GM19455 (cell line): Measurements from ENCODE around the gene GDPGP1.
"Not testable (repeated sequence)": the region's sequence is repeated elsewhere in the genome, so short reads cannot be mapped to it uniquely, and the experiment has no call there.

Experiments
- ATAC-seq: cut with Tn5 transposase; IDR thresholded peaks from one replicate; pipeline ENCODE4 v1.9.1; 2021; ENCODE audit not compliant: unreplicated experiment

GDPGP1 gene

GRCh38 chr15:90259524-90259923 is 25.5 kb downstream of the GDPGP1 start:
- peak; percentile 76 for ATAC-seq

GRCh38 chr15:90260731-90261130 is 26.7 kb downstream of the GDPGP1 start:
- ATAC-seq: not testable (repeated sequence)

DNA sequence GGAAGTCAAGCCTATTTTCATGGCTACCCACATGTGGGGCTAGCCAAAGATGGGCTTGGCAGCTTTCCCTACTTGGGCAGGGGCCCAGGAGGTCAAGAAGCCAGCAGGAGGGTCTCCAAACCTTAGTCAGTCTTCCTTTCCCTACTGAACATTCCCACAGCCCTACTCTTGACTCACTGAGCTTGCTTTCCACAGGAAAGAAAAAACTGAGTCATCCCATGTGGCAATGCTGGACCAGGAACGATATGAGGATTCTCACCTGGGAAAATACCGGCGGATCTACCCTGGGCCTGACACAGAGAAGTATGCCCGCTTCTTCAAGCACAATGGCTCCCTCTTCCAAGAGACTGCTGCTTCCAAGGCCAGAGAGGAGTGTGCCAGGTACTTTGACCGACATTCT is 27.8 kb downstream of the GDPGP1 start:
- no peak for ATAC-seq

DNA sequence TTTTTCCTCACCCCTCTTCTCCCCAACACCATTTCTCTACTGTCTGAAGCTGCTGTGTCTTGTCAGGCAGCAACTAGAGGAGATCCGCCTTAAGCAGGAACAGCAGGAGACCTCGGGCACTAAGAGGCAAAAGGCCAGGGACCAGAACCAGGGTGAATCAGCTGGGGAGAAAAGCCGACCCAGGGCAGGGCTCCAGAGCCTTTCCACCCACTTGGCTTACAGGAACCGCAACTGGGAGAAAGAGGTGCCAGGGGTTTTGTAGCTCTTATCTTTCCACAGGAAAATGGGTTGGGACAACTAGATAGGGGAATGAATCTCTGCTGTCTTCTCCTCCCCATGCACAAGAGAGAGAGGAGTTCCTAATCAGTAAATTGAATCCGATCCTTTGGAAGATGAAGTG is 28.4 kb downstream of the GDPGP1 start:
- no peak for ATAC-seq

DNA sequence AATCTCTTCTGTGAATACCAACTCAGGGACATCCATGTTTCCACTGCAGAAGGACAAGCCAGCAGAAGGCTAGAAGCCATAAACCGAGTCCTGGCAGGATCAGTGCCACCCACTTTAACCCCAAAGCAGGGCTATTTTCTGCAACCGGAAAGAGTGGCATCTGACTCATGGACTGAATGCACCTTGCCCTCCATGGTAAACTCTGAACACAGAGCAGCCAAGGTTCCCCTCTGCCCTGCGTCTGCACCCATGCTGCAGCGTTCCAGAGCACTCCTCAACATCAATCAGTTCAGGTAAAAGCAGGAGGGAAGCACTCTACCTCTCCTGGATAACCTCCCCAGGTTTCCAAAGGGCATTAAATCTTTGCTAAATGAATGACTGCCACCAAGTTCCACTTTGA is 30.7 kb downstream of the GDPGP1 start:
- ATAC-seq: no peak

GRCh38 chr15:90265271-90266060 is 31.5 kb downstream of the GDPGP1 start, which contains the start of gene NGRN:
NGRN (plus strand) TSS chr15:90265672; CDS start chr15:90265713, 41 bp downstream.
- ATAC-seq: peak; percentile 92

DNA sequence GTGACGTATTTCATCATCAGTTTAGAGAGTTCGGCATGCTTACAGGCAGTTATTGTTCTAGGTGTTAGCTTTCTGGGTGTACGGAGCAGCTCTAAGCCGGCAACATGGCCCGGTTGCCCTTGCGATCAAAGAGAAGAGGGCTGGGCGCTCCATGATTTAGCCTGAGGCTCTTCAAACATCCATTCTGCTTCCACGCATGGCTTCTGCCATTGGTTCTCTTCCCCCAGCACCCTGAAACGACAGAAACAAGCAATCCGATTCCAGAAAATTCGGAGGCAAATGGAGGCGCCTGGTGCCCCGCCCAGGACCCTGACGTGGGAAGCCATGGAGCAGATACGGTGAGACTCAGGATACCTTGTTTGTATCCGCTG is 32.0 kb downstream of the GDPGP1 start:
- peak; percentile 10 for ATAC-seq

- no peak for ATAC-seq
Observed at GRCh38 chr15:90266485-90266884, 32.5 kb downstream of the GDPGP1 start.

DNA sequence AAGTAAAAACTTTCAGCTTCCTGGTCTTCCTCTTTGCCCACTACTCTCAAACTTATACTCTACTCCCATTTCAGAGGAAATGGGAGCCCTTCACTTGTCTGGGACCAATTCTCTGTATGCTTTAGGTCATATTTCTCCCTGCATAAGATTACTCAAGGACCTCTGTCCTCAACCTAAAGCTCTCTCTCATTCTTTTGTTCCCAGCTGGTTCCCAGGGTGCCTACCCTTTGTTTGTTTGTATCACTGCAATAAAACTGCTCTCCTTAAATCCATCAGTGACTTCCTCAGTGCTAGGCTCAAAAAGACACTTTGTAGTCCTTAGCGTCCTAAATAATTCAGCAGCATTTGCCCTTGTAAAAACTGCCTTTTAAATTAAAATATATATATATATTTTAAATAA is 34.4 kb downstream of the GDPGP1 start:
- ATAC-seq: no peak

- no peak for ATAC-seq
Observed at GRCh38 chr15:90270502-90271150, 36.6 kb downstream of the GDPGP1 start.

- no peak for ATAC-seq
Observed at GRCh38 chr15:90271459-90272166, 37.6 kb downstream of the GDPGP1 start.

DNA sequence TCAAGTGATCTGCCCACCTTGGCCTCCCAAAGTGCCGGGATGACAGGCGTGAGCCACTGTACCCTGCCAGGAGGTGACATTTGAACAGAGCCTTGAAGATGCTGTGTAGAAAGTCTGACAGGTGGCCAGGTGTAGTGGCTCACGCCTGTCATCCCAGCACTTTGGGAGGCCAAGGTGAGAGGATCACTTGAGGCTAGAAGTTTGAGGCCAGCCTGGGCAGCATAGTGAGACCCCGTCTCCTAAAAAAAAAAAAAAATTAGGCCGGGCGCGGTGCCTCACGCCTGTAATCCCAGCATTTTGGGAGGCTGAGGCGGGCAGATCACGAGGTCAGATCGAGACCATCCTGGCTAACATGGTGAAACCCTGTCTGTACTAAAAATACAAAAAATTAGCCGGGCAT is 44.5 kb downstream of the GDPGP1 start:
- ATAC-seq: not testable (repeated sequence)

- not testable (repeated sequence) for ATAC-seq
Observed at GRCh38 chr15:90280743-90281142, 46.7 kb downstream of the GDPGP1 start.

DNA sequence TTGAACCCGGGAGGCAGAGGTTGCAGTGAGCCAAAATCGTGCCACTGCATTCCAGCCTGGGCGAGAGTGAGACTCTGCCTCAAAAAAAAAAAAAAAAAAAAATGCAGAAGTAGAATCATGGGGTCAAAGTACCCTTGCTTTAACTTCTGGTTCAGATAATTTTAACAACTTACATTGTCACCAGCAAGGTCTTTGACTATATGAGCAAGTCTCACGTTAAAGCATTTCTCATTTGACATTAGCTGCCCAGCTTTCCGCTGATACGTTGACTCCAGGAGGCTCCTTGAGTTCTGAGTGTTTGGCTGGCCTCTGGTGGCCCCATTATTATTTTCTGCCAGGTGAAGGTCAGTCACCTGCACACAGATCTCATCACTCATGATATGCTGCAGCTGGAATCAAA is 47.6 kb downstream of the GDPGP1 start:
- ATAC-seq: not testable (repeated sequence)

DNA sequence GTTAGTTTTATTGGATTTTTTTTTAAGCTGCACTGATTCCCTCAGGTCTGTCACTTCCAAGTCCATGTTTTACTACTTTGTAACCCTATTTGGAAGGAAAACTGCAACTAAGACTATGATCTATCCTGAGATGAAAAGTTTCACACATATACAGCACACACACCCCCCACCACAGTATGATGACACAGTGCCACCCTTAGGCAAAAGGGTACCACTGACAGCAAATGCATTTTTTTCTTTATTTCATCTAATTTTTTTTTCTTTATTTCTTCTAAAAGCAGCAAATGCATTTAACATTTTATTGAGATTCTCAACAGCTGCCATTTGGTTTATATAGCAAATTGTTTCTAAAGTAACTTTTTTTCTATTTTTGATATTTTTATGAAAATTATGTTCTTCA is 52.7 kb downstream of the GDPGP1 start:
- ATAC-seq: no peak

- ATAC-seq: no peak
Observed at GRCh38 chr15:90287101-90287500, 53.1 kb downstream of the GDPGP1 start.

DNA sequence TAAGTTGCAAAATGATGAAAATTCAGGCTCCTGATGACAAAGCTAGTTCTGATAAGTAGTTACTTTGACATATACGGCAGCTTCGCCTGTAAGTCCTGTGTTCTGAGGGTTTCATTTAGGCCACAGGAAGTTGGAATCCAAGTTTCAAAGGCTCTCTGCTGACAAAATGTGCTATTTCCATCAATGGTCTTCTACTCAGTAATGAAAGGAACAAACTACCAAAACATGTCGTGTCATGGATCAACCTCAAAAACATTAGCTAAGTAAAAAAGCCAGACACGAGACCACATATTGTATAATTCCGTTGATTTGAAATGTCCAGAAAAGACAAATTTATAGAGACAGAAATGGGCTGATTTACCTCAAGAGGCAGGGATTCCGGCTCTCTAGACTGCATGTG is 53.9 kb downstream of the GDPGP1 start:
- no peak for ATAC-seq

GRCh38 chr15:90291679-90292356 is 57.8 kb downstream of the GDPGP1 start:
- ATAC-seq: no peak

GRCh38 chr15:90293040-90293810 is 59.2 kb downstream of the GDPGP1 start:
- not testable (repeated sequence) for ATAC-seq

GRCh38 chr15:90294159-90294558 is 60.1 kb downstream of the GDPGP1 start:
- no peak for ATAC-seq
